ENCODE data around the gene GOT1. TPM values are rescaled to one million over a fixed set of nuclear protein-coding genes. Genes with fewer than 3 reads are reported as not detected.

Gene GOT1
- total RNA-seq, 1 experiment from 2014 or later: 163 TPM

DNA sequence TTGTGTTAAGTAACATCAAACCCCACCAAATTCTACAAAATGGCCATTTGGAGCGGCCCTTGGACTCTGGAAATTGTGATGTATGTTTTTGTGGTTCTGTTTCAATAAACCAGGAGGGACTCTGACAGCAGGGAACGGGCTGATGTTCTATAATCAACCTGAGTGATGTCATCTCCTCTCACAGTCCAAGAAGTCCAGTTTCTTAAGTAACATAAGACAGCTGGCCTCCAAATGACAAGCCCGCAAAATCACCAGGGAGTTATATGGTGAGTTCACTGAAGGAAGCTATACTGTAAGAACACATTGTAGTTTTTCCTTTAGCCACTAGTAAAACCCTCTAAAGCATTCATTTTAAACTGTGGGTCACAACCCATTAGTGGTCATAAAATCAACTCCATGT is 34.0 kb downstream of the GOT1 start:
- Mint-ChIP-seq H3K4me1 (ENCODE audit: insufficient read depth, unreplicated experiment) (peaks cover 33% of the 10 kb centered on the region), H3K27ac (ENCODE audit: low read depth, unreplicated experiment) (no peak overlapping the region), H3K27me3 (ENCODE audit: insufficient read depth, unreplicated experiment) (no peaks in the 10 kb centered on the region), H3K4me3 (ENCODE audit: unreplicated experiment) (no peak overlapping the region), H3K36me3 (ENCODE audit: insufficient read depth, unreplicated experiment) (peaks cover 68% of the 10 kb centered on the region), H3K9me3 (ENCODE audit: unreplicated experiment) (no peaks in the 10 kb centered on the region)
- DNase-seq (ENCODE audit: unreplicated experiment): no peak
- no TSS peak for BruUV-seq (replicated peaks)
- POLR2A ChIA-PET: interaction anchor here (1.6 kb wide), 1 partner anchor 35 kb away, joined by 7 read pairs; the partner anchor contains the start of gene GOT1
- TF ChIP-seq CTCF (IDR thresholded peaks at IDR 0.05; ENCODE audit: unreplicated experiment): no peak
- intact Hi-C loops (cut with micrococcal nuclease): no loop called here
- CTCF ChIA-PET: interaction anchor here (1.6 kb wide), 1 partner anchor 215 kb away, joined by 5 read pairs; no protein-coding TSS in a partner anchor

- CTCF ChIA-PET: no interaction called here
- Mint-ChIP-seq H3K4me1 (ENCODE audit: insufficient read depth, unreplicated experiment) (peaks cover 33% of the 10 kb centered on the region), H3K4me3 (ENCODE audit: unreplicated experiment) (no peak overlapping the region), H3K27me3 (ENCODE audit: insufficient read depth, unreplicated experiment) (no peaks in the 10 kb centered on the region), H3K9me3 (ENCODE audit: unreplicated experiment) (no peaks in the 10 kb centered on the region), H3K27ac (ENCODE audit: low read depth, unreplicated experiment) (no peak overlapping the region), H3K36me3 (ENCODE audit: insufficient read depth, unreplicated experiment) (peaks cover 64% of the 10 kb centered on the region)
- DNase-seq (ENCODE audit: unreplicated experiment): peak; percentile 49
- BruUV-seq (replicated peaks): no TSS peak
- TF ChIP-seq CTCF (IDR thresholded peaks at IDR 0.05; ENCODE audit: unreplicated experiment): no peak
- POLR2A ChIA-PET: no interaction called here
- intact Hi-C loops (cut with micrococcal nuclease): no loop called here
Measured at GRCh38 chr10:99395750-99396445, 34.5 kb downstream of the GOT1 start.

- DNase-seq (ENCODE audit: unreplicated experiment): peak; percentile 36
Measured at GRCh38 chr10:99394761-99395386, 35.5 kb downstream of the GOT1 start.

More at GRCh38 chr10:99394761-99395386, 35.5 kb downstream of the GOT1 start:
- no peaks in the 10 kb centered on the region for H3K27me3 Mint-ChIP-seq (ENCODE audit: insufficient read depth, unreplicated experiment)
- H3K4me1 Mint-ChIP-seq (ENCODE audit: insufficient read depth, unreplicated experiment): peaks cover 33% of the 10 kb centered on the region
- ChIA-PET POLR2A (no interaction called here), CTCF (no interaction called here)
- BruUV-seq (replicated peaks): no TSS peak
- H3K27ac Mint-ChIP-seq (ENCODE audit: low read depth, unreplicated experiment): peak overlapping the region; percentile 35
- peaks cover 55% of the 10 kb centered on the region for H3K36me3 Mint-ChIP-seq (ENCODE audit: insufficient read depth, unreplicated experiment)
- H3K9me3 Mint-ChIP-seq (ENCODE audit: unreplicated experiment): no peaks in the 10 kb centered on the region
- H3K4me3 Mint-ChIP-seq (ENCODE audit: unreplicated experiment): no peak overlapping the region
- intact Hi-C loops (cut with micrococcal nuclease): no loop called here
- no peak for TF ChIP-seq CTCF (IDR thresholded peaks at IDR 0.05; ENCODE audit: unreplicated experiment)

Data from MCF 10A (cell line).